ENCODE results near the gene PARVA.

PARVA gene

DNA sequence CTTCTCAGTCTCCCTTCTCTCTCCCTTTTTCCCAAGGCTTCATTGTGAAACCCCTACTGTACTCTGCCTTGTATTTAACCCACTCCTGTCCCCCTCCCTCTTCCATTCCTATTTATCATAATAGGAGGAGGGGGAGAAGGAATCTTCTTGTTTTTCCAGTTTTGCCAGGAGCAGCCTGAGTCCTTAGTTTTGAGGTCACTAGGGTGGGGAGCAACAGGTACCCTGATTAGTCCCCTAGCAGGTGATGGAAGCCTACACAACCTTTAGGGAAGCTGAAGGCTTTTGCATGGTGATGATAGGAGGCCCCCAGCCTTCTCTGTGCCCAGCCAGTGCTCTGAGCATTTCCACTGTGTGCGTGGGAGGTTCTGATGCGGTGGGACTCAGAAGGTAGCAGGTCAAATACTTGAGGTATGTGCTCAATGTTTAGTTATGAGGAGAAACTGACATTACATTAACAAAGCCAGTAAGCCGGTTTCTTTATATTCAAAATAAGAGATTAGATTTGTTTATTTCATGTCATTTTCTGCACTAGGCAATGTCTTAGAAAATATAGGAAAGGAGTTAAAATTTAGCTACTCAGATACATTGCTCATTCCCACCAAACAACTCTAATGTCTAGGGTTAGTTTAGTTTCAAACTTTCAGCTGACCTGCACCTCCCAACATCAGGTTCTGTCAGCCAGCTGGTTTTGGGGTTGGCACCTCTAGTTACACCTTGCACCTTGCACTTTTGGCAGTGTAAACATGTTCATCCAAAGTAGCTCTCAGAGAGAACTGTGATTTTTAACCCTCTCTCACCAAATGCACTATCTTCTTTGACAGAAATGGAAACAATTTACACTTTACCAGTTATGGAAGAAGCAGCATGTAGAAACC lies 26.0 kb downstream of the PARVA start:
- no peak for DNase-seq (ENCODE audit: low read depth in 2 of 2)

- no peak for DNase-seq (ENCODE audit: low read depth in 2 of 2)
Observed at GRCh38 chr11:12403997-12404350, 26.6 kb downstream of the PARVA start.

DNA sequence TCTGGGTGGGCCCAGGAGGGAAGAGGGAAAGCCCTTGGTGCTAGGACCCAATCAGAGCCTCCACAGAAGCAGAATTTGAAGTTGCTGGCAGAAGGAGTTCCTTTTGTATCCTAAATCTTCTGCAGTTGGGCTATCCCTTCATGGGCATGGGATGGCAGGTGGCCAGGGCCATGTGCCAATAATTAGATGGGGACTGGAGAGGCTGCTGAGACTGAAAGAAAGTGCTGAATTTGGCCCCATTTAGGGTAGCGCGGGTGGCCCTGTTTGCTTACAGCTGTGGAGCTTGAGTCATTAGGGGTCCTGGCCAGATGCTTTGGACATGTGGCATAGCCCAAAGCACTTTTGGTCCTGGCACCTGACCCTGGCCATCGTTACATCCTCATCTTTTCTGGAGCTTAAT lies 27.1 kb downstream of the PARVA start:
- no peak for DNase-seq (ENCODE audit: low read depth in 2 of 2)

DNA sequence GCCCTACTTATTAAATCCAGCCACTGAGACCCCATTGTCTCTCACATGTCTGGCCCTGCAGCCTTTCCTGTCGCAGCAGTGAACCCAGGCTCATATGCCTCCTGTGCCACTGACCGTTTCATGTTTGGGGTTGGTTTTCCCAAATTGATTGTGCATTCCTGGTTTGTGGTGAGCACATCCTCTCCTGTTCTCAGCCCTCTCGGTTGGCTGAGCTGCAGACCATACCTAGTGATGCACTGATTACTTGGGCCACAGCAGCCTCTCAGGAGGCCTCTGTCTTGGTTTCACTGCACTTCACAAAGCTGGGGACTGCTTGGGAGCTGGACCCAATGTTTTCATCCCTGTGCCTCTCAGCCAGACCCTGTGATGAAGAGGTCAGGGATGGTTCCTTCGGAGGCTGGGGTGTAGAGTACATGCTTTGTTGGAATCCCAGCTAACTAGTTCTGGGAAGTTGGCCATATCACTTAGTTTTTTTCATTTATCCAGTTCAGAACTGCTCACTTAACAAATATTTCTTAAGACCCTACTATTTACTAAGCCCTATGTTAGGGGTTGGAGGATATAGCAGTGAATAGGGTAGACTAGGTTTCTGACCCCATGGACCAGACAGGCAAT lies 30.9 kb downstream of the PARVA start:
- no peak for DNase-seq (ENCODE audit: low read depth in 2 of 2)

DNA sequence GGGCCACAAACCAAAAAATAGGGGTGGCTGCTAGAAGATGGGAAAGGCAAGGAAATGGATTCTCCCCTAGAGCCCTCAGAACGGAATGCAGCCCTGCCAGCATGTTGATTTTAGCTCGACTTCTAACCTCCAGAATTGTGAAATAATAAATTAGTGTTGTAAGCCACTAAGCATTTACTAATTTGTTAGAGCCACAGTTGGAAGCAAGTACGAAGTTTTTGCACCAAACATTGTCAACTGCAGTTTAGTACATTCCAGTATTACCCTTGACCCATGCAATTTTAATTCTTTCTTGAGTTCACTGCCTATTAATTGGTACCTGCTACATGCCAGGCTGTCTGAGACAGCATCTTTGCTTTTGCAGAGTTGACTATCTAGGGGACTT lies 32.2 kb downstream of the PARVA start:
- DNase-seq (ENCODE audit: low read depth in 2 of 2), result no peak

DNA sequence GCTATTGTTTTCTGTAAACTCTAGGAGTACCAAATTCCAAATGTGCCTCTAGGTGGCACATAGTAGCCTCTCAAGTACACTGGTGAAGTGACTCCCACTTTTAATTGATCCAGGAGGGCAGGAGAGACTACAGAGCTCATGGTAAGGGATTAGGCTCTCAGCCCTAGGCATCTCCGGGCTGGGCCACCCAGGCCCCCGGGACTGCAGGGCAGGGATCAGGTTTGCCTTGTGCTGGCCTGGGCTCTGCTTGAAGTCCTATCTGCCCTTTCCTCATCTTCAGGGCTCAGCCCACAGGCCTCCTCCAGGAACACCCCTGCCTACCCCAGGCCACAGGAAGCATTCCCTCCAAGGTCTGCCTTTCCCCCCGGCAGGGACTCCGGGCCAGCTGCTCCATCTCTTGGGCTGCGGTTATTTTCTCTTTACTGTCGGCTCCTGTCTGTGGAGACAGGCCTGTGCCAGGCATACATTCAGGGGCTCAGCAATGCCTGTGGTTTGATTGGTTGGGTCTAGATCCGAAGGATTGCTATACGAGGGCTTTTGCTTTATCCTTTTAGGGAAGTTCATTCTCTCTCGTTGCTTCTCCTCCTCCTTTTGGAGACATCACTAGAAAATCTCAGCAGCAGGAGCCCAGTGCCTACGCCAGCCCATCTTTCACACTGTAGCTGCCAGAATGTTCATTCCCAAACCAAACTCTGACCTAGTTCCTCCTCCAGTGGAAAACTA lies 32.8 kb downstream of the PARVA start:
- DNase-seq (ENCODE audit: low read depth in 2 of 2), result no peak

DNA sequence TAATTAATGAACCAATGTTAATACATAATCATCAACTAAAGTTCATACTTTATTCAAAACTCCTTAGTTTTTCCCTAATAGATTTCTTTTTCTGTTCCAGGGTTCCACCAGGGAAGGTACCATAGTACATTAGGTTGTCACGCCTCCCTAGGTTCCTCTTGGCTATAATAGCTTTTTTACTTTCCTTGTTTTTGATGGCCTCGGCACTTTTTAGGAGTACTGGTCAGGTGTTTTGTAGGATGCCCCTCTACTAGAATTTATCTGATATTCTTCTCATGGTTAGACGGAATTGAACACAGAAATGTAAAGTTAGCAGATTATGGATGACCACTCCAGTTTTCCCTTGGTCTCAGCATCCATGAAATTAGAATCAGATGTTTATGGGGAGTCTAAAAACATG lies 34.0 kb downstream of the PARVA start:
- no peak for DNase-seq (ENCODE audit: low read depth in 2 of 2)

DNA sequence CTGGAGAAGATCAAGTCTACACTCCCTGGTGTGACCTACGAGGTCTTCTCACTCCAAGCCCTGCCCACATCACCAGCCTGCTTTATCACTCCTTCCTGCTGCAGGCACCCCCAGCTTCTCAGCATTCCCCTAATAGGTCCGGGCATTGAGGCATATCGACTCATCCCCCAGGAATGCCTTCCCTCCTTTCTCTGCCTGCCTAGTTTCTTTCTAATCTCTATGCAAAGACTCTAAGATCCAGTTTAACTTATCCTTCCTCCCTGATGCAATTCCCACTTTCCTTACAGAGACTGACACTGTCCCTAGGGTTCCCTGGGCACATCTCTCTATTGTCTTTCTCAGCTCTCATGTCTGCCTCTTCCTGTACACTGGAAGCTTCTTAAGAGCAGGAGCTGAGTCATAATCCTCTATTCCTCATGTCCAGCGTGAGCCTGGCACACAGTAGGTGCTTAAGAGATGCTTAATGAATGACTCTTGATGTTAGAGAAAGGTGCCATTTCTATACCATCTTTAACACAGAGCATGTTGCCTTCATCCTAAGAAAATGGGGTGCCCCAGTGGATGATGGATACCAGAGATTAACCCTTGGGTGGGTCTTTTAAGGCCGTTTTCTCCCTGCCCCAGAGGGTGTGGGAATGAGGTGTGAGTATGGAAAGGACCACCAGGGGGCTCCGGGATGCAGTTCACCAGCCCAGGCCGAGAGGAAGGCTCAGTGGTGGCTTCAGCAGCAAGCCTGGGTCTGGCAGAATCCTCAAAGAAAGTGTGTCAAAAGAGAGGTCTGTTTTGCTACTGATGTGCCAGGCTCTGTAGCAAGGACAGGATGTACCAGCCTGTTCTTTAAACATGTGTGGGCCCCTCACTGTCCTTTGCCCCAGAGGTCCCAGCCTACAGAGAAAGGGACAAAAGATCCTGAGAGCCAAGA lies 34.7 kb downstream of the PARVA start:
- peak; percentile 21 to 34 for DNase-seq (ENCODE audit: low read depth in 2 of 2)

DNA sequence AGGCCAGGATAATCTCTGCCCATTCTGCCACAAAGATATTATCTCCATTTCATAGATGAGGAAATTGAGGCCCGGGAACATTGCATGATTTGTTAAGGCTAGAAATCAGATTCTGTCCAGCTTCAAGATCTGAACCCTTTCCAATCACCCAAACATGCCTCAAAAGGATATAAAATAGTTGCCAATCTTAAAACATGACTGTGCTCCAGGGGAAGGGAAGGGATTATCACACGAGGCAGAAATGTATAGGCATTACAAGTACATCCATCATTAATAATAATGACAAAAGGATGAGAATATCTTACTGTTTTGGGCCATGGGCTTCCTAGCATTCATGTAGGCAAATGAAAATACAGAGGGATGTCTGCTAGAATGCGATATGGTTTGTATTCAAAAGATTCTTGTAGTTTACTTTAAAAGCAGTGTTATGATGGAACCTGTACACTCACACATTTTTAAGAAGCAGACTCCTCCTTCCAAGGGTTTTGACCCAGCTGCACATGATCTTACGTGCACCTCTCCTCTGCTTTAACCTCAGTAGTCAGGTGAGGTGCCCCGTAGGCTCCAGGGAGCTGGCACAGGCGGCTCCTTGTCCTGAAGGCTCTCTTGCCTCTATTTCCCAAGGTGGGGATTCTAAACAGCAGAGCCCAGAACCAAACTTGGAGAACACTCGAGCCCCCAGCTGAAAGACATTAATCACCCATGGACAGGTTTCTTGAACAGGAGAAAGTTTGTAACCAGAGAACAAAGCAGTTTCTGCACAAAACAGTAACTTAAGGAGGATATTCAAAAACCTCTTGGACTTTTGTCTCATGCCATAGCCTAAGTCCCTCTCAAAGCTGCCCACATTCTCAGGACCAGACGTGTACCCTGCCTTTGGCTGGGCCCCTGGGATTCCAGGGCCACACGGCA lies 36.0 kb downstream of the PARVA start:
- no peak for DNase-seq (ENCODE audit: low read depth in 2 of 2)

- DNase-seq (ENCODE audit: low read depth in 2 of 2), result no peak
Observed at GRCh38 chr11:12414611-12415010, 37.2 kb downstream of the PARVA start.

GRCh38 chr11:12415342-12415966 lies 38.1 kb downstream of the PARVA start:
- DNase-seq (ENCODE audit: low read depth in 2 of 2), result no peak

- DNase-seq (ENCODE audit: low read depth in 2 of 2), result no peak
Observed at GRCh38 chr11:12416552-12416951, 39.2 kb downstream of the PARVA start.

GRCh38 chr11:12417691-12418611 lies 40.6 kb downstream of the PARVA start:
- no peak for DNase-seq (ENCODE audit: low read depth in 2 of 2)

DNA sequence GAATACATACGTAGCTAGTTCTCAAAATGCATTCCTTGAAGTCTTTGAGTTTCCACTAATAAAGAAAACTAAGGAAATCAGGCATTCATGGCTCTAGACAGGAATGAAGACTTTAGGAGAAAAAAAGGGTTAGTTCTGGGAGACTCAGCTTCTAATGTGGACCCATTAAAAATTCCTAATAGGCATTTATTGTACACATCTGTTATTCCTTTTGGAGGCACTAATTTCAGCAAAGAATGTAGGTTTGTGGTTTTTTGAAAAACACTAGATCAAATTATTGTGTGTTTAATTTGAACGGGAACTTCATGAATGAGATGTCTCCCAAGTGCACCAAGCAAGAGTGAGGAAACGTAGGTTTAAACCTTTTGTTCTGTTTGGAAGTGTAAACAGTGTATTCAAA lies 42.7 kb downstream of the PARVA start:
- DNase-seq (ENCODE audit: low read depth in 2 of 2), result no peak

- DNase-seq (ENCODE audit: low read depth in 2 of 2), result no peak
Observed at GRCh38 chr11:12420706-12421105, 43.3 kb downstream of the PARVA start.

GRCh38 chr11:12421386-12421785 lies 44.0 kb downstream of the PARVA start:
- DNase-seq (ENCODE audit: low read depth in 2 of 2), result no peak

DNA sequence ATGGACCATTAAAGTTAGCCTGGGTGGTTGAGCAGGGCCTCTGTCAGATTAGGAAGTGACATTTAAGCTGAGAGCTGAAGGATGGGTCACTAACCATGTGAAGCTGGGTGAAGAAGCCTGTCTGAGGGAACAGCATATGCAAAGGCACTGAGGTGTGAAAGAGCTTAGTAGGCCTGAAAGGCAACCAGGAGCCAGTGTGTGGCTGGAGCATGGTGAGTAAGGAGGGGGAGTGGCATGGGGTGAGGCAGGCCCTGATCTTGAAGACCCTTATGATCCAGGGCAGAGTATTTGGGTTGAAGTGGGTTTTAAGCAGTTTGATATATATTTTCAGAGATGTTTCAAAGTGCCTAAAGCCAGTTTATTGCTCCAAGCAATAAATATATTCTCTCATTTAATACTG lies 48.8 kb downstream of the PARVA start:
- DNase-seq (ENCODE audit: low read depth in 2 of 2), result no peak

GRCh38 chr11:12429155-12429554 lies 51.8 kb downstream of the PARVA start:
- no peak for DNase-seq (ENCODE audit: low read depth in 2 of 2)

DNA sequence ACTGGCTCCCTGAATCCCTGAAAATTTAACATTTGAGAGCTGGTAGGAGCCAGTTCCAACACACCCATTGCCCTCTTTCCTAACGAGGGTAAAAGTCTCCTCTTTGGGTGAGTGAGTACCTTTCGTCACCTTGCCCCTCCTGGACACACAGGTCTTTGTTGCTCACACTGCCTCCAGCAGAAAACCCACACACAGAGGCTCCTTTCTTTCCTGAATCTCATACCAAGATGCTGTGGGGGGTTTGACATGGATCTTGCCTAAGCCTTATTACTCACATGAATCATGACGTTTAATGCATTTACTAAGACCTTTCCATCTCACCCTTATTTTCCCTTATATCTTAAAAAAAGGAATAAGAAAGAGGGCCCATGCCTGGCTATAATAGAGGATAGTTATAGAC lies 53.0 kb downstream of the PARVA start:
- DNase-seq (ENCODE audit: low read depth in 2 of 2), result no peak

All from stimulated activated CD4-positive, alpha-beta T cell treated with anti-CD3 and anti-CD28 coated beads, Interleukin-4, amount 100 ng/mL, for 48 hours (primary cell).